Measurements from ENCODE around the gene DNAH8.
"Not testable (repeated sequence)": the region's sequence is repeated elsewhere in the genome, so short reads cannot be mapped to it uniquely, and the experiment has no call there.

The DNAH8 gene, protein sequence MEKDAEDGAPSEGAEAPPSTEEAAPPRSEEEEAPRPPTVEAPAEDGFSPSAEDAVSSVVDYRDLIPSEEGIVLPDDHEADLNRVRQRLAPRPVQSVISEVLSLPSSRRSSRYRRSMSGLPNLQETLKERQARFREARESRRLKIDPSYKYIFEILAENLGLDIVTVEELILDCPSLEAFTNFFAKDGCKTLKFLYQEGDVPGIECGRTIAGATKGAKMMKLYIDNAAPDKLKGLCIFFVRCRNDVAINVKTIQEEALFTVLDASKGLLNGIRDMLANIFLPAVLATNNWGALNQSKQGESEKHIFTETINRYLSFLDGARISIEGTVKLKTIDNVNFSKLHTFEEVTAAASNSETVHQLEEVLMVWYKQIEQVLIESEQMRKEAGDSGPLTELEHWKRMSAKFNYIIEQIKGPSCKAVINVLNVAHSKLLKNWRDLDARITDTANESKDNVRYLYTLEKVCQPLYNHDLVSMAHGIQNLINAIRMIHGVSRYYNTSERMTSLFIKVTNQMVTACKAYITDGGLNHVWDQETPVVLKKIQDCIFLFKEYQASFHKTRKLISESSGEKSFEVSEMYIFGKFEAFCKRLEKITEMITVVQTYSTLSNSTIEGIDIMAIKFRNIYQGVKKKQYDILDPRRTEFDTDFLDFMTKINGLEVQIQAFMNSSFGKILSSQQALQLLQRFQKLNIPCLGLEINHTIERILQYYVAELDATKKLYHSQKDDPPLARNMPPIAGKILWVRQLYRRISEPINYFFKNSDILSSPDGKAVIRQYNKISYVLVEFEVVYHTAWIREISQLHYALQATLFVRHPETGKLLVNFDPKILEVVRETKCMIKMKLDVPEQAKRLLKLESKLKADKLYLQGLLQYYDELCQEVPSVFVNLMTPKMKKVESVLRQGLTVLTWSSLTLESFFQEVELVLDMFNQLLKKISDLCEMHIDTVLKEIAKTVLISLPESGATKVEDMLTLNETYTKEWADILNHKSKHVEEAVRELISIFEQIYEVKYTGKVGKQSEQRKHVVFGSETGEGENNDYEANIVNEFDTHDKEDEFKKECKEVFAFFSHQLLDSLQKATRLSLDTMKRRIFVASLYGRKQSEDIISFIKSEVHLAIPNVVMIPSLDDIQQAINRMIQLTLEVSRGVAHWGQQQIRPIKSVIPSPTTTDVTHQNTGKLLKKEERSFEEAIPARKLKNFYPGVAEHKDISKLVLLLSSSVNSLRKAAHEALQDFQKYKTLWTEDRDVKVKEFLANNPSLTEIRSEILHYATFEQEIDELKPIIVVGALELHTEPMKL (N-terminal part only)

DNA sequence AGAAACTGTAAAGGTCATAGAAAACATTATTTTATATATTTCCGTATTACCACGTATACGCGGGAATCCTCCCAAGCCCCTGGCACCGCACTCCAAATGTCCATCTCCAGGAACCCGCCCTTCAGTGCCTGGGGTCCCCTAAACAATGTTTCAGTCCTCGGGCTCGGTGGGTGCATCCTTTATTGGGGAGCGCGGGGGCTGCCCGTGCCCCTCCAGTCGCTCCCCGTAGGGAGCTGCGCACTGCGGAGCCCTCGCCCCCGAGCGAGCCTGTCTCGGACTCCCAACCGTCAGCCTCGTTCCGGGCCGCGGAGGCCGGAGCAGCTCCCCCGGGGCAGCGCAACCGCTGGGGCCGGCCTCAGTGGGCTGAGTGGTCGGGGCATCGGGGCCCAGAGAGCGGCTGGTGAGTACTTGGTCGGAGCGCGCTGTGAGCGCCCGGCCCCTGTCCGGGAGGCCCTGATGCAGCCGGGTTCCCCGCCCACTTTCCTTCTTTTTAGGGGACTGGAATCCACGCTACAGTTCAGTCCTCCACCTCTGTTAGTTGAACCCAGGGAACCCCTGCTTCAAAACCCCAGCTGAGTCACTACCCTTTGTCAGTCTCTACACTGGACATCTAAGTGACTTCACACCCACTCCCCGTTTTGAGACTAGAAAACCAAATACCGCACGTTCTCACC is at the start of gene DNAH8:
Gene DNAH8, plus strand, starts transcription at position 296 of the 674 bp plus-strand sequence. CDS start 7,499 bp downstream, outside the sequence.
- DNase-seq: no peak

DNA sequence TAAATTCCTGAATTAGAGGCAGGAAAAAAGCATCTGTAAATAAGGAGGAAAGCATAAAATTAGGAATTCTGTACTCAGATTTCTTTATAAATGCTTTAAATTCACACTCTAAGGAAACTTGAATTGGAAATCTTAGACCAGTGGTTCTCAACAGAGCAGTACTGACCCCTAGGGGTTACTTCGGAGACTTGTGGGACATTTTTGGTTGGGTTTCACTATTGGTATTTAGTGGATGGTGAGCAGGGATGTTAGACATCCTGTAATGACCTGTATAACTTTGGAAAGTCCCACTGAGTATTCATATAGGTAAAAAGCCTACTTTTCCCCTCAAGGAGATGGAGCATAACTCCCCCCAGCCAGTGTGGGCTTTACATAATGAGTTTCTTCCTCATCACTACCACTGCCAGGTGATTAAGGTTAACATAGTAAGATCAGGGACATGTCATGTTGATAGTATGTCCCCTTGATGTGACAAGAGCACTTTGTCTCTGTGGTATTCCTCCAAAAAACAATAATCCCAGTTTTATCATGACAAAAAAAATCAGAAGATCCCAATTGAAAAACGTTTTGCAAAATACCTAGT is 43.1 kb upstream of the DNAH8 start:
- peak; percentile 18 to 36 for DNase-seq

DNA sequence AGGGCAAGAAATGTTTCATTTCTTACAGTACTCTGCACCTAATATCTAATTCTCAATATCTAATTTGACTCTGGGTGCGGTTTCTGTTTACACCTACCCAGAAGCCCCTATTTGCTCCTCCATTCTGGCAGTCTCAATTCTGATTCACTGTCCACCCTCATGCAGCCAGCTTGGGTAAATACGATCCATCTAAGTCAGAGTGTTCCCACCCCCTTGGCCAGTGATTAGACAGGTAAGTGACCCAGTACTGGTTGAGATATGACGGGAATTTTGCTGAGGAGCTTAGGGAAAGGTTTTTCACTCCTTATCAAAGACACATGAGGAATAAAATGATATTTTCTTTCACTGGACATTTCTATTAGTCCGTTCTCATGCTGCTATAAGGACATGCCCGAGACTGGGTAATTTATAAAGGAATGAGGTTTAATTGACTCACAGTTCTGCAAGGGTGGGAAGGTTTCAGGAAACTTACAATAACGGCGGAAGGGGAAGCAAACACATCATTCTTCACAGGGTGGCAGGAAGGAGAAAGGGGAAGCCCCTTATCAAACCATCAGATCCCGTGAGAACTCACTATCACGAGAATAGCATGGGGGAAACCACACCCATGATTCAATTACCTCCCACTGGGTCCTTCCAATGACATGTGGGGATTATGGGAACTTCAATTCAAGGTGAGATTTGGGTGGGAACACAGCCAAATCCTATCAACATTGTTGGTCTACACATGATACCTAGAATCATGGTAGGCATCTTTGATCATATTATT is 41.5 kb upstream of the DNAH8 start:
- no peak for DNase-seq

DNA sequence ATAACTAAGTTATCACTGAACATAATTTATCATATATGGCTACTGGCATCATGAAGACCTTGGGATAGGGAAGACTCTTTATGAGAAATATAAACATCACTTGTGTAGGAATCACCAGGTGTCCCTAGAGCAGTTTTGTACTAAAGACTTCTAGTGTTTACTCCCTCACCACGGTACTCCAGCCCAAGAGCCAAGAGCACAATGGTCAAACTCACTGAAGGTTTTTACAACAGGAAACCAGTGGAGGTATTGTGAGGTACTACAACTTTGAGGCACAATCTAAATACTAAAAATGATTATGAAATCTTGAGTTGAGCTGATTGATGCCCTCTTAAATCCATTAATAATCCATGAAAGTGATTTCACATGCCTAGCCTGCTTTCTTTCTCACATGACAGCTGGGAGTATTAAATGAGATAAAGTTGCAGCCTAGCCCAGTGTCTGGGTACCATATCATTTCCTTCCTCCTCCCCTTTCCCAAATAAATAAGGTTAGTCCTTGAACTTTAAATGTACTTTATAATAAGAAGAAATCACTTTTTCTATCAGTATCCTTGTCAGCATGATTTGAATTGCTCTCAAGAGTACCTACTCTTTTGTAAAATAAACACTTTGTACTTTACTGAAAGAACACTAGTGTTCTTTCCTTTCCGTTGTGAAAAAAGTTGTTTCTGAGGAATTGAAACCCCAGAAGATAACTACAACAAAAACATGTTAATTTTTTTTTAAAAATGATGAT is 38.7 kb upstream of the DNAH8 start:
- no peak for DNase-seq

DNA sequence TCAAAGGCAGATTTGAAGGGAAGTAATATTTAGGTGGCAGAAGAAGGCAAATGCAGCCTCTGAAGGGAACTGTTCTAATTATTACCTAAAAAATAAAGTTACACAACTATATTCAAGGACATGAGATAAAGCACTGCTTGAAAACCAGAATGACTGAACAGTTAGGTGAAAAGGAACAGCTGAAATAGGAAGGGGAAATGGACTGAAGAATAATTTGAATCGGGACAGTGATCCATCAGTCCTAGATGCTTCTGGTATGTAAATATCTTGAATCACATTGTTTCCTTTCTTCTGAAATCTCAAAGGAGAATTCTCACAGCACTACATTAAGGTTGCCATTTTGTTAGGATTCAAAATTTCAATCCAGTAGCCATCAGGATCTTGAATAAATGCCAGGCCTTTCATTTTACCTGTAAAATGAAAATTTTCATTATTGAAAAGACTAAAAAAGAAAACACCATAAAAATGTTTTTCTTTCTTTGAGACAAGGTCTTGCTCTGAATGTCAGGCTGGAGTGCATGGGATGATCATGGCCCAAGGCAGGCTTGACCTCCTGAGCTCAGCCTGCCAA is 38.1 kb upstream of the DNAH8 start:
- DNase-seq: no peak

DNA sequence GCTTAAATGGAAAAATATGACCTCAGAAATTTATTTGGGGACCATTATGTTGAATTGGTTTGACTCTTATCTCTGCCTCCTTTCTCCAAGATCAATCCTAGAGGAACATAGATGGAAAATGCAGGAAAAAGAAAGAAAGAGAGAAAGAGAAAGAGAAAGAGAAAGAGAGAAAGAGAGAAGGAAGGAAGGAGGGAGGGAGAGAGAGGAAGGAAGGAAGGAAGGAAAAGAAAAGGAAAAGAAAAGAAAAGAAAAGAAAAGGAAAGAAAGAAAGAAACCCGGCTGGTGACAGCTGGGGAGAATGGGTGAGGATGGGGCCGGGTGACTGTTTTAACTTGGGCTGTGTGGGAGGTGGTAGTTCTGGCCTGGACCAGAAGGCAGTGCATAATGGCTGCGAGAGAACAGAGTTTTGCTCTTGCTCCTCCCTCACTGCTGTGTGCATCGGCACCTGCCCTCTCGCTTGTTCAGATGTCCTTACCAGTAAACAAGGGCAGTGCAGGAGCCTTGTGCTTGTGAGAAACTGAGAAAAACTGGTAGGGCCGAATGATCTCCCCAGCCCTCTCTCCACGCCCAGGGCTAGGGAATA is 36.8 kb upstream of the DNAH8 start:
- no peak for DNase-seq

DNA sequence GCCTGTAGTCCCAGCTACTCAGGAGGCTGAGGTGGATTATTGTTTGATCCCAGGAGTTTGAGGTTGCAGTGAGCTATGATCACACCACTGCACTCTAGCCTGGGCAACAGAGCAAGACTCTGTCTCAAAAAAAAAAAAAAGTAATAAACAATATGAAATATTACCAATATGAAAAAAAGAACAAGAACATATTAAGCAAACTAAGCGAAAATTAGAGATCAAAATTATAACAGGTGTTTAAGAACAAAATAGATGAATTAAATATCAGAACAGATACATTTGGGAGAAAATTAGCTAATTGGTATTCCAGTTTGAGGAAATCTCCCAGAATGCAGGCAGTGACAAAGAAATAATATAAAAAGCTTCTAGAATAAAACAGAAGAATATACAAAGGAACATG is 35.4 kb upstream of the DNAH8 start:
- no peak for DNase-seq

DNA sequence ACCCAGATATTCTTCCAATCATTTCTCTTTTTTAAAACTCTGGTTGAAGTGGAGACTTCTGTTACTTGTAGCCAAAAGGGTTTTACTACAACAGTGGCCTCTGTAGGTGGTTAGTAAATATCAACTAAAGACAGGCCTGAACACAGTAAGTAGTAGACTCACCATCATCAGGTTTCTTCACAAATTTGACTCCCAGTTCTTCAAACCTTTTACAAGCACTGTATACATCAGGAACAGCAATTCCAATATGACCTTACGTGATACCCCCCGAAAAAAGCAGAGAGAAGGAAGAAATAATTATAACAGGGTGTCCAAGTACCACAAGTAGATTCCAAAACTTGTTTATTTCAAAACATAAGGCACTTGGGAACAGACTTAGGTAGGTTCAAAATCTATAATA is 33.3 kb upstream of the DNAH8 start:
- DNase-seq: no peak

DNA sequence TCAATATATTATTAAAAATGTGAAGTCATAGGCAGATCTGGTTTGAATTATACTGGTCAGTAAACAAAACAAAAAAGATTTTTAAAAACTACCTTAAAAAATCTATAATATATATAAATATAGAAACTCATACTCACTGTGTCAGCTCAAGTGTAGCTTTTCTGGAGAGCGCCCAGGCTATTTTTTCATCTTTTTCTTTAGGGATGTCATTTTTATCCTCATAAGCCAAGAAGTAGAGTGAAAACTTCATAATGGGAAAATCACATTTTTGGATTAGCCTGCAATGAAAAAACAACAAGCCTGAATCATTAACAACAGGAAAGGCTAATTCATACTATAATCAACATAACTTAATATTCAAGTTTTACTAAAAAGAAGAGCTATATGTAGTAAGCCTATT is 30.9 kb upstream of the DNAH8 start:
- no peak for DNase-seq

DNA sequence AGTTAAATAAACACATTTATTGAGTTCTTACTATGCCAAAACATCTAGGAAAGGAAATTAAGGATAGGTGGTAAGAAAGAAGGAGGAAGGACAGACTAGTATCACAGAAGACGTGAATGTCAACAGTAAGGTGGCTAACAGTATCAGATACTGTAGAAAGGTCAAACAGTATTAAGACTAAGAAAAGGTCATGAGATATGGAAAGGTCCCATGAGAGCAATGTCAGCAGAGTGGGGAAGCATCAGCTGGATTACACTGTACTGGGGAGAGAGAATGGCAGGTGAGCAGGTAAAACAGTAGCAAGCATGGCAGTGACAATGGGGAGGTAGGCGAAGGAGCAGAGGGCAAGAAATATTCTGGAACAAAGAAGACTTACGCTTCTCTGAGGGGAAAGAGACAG is 30.2 kb upstream of the DNAH8 start:
- DNase-seq: no peak

DNA sequence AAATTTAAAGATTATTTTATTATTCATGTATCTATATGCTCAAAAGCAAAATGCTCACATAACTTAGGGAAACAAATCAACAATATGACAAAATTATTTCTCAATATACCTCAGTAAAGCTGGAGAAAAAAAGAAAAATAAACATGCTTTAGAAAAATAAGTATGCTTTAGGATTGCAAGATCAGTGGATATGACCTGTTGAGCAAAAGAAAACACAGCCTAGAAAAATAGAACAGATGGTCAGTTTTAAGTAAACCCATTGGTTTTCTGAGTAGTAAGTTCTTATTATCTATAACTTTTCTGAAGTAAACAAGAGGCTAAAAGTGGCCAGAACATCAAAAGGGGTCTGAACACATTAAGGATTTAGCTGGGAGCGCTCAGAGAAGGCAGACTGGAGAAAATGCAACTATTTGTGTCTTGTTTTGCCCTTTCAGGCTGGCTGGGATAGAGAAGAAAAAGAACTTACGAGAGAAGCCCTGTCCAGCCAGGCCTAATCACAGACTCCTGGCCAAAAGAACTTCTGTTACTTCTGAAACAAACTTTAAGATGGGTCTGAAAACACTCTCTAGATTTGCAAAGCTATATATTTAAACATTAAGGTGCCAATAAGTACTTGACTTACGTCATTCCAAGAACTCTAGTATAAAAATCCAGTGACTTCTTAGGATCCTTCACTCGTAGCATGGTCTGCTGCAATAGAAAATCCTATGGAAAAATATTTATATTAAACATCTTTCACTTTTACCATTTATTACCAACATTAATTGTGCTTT is 28.7 kb upstream of the DNAH8 start:
- DNase-seq: no peak

DNA sequence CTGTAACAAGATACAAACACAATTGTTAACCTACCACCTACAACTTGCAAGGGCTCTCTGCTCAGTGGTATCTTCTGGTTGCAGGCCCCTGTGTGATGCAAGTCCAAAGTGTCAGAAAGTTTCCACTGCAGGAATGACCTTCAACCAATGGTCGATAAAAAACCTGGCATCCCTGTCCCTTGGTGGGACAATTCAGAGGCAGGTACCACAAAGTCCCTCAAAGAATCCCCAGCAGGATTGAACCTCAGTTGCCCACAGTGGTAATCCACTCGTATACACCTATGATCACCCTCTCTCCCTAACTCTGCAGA is 28.1 kb upstream of the DNAH8 start:
- no peak for DNase-seq

DNA sequence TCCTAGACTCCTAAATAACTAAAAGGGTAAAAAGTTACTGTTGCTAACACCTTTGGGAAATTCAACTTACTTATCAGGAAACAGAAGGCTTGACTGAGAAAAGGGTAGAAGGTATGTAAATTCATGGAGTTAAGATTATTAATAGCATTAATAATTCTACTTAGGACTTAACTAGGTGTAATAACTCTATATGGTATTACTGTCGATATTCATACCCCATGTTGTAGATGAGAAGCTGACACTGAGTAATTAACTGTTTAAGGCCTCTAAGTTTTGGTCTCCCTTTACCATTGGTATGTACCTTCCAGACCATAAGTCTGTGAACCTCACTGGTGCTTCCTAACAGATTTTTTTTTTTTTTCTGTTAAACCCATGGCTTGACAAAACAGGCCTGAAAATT is 27.6 kb upstream of the DNAH8 start:
- DNase-seq: no peak

DNA sequence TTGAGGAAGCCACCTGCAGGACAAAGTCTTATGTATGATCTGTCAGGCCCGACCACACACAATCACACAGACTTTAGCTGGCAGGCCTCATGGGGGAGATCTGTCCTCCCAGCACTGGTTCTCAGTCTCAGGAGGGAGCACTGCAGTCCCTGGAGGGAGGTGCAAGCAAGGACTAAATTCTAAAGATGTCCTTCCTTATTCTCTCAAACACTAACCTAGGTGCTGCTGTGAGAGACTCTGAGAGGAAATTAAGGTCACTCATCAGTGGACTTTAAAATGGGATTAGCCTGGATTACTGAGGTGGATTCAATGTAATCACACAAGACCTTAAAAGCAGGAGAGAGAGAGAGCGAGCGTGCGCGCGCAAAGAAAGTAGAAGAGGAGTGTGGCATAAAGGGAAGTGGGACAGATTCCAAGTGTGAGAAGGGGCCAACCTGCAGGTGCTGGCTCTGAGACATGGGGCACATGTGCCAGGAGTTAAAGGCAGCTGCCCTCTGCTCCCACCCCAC is 26.5 kb upstream of the DNAH8 start:
- no peak for DNase-seq

DNA sequence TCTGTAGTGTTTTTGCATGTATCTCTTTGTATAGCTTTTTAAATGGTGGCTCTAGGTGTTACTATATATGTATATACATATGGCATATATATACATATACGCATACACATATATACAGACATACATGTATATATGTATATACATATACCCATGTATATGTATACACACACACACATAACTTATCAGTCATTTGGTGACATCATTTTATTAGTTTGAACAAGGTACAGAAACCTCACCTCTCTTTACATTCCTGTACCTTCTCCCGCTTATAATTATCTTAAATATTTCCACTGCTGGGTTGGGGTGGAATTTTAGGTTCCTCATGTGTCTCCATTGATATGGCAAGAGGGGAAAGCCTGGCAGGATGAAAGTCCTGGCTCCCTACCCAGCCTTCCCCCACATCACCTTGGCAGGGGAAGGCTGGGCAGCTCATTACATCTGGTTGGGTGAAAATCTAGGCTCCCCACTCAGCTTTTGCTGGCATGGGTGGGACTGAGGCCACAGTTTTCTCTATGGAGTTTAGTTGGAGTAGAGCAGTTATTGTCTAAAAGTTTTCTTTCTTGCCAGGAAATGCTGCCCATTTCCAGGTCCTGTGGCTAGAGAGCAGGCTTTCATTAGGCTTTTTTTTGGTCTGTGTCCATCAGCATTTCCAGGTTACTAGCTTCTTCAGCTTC is 19.7 kb upstream of the DNAH8 start:
- DNase-seq: no peak

DNA sequence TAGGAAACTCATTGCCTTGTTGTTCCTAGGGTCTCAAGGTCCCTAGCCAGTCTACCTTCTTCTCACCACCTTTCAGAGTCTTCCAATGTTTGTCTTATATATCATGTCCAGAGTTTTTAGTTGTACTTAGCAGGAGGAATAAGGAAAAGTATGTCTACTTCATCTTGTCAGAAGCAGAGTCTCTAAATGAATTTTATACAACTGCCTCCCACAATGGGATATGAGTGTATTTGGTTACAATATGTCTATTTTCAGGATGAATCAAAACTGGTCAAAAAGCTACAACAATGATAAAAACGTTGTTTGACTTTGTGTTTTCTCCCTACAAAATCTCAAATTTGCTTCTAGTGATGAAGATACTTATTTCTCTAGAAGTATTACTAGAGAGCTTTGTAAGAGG is 19.2 kb upstream of the DNAH8 start:
- no peak for DNase-seq

DNA sequence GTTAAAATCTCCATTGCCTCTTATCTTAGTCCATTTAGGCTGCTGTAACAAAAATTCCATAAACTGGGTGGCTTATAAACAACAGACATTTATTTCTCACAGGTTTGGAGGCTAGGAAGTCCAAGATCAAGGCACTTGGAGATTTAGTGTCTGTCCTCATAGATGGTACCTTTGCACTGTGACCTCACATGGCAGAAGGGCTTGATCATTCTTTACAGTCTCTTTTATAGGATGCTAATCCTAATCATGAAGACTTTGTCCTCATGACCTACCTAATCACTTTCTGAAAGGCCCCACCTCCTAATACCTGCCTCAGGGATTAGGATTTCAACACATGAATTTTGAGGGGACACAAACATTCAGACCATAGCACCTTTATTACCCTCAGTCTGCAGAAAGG is 18.8 kb upstream of the DNAH8 start:
- no peak for DNase-seq

DNA sequence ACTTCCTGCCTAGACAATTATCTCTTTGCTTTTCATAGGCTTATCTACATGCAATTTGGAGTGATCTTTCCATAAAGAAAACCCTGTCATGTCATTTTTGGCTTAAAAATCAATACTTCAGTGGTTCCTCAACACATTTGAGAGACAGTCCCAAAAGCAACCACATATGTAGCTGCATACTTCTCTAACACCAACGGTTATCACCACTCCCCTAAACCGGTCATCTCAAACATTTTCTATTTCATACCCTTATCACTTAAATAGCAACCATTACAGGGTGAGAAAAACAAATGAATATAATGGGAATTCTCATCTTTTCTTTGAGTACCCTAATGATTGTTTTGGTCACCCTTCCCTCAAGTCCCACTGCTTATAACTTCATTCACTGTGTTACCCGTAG is 17.3 kb upstream of the DNAH8 start:
- no peak for DNase-seq

DNA sequence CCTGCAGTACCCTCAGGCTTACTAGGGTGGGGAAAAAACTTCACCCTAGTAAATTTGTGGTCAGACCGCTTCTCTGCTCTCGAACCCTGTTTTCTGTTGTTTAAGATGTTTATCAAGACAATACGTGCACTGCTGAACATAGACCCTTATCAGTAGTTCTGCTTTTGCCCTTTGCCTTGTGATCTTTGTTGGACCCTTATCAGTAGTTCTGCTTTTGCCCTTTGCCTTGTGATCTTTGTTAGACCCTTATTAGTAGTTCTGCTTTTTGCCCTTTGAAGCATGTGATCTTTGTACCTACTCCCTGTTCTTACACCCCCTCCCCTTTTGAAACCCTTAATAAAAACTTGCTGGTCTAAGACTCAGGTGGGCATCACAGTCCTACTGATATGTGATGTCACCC is 15.4 kb upstream of the DNAH8 start:
- DNase-seq: not testable (repeated sequence)

Data from SHP77 (cell line).